ENCODE results near the gene REEP5. TPM values are rescaled to one million over a fixed set of nuclear protein-coding genes. Genes with fewer than 3 reads are reported as not detected.
"Not testable (repeated sequence)": the region's sequence is repeated elsewhere in the genome, so short reads cannot be mapped to it uniquely, and the experiment has no call there.

The REEP5 gene
- total RNA-seq (2014; rRNA removed; shearing (Covaris generic)): 31.6 and 36.0 TPM in 2 replicates

- peak; percentile 64 for DNase-seq (ENCODE audit: low spot score)
Observed at GRCh38 chr5:112921833-112922817, at the start of gene REEP5. Gene REEP5 (minus strand): TSS chr5:112922227. CDS start chr5:112922190, 37 bp downstream.

- no peak for DNase-seq (ENCODE audit: low spot score)
Observed at GRCh38 chr5:112971276-112971675, 49.2 kb upstream of the REEP5 start.

- no peak for DNase-seq (ENCODE audit: low spot score)
Observed at GRCh38 chr5:112968411-112969106, 46.5 kb upstream of the REEP5 start.

GRCh38 chr5:112967520-112968083, 45.6 kb upstream of the REEP5 start:
- DNase-seq (ENCODE audit: low spot score): no peak

GRCh38 chr5:112965733-112966306, 43.8 kb upstream of the REEP5 start:
- DNase-seq (ENCODE audit: low spot score): no peak

- not testable (repeated sequence) for DNase-seq (ENCODE audit: low spot score)
Observed at GRCh38 chr5:112963374-112963733, 41.3 kb upstream of the REEP5 start.

- no peak for DNase-seq (ENCODE audit: low spot score)
Observed at GRCh38 chr5:112960863-112961504, 39.0 kb upstream of the REEP5 start.

- no peak for DNase-seq (ENCODE audit: low spot score)
Observed at GRCh38 chr5:112960315-112960714, 38.3 kb upstream of the REEP5 start.

GRCh38 chr5:112959872-112960271, 37.8 kb upstream of the REEP5 start:
- peak; percentile 86 for DNase-seq (ENCODE audit: low spot score)

GRCh38 chr5:112958093-112959088, 36.4 kb upstream of the REEP5 start:
- DNase-seq (ENCODE audit: low spot score): peak; percentile 95

GRCh38 chr5:112957036-112957808, 35.2 kb upstream of the REEP5 start:
- no peak for DNase-seq (ENCODE audit: low spot score)

GRCh38 chr5:112956606-112957005, 34.6 kb upstream of the REEP5 start:
- DNase-seq (ENCODE audit: low spot score): no peak

GRCh38 chr5:112951124-112951702, 29.2 kb upstream of the REEP5 start:
- no peak for DNase-seq (ENCODE audit: low spot score)

GRCh38 chr5:112948458-112948857, 26.4 kb upstream of the REEP5 start:
- no peak for DNase-seq (ENCODE audit: low spot score)

- DNase-seq (ENCODE audit: low spot score): no peak
Observed at GRCh38 chr5:112940670-112941069, 18.6 kb upstream of the REEP5 start.

- no peak for DNase-seq (ENCODE audit: low spot score)
Observed at GRCh38 chr5:112938286-112938685, 16.3 kb upstream of the REEP5 start.

- DNase-seq (ENCODE audit: low spot score): no peak
Observed at GRCh38 chr5:112935675-112936074, 13.6 kb upstream of the REEP5 start.

- no peak for DNase-seq (ENCODE audit: low spot score)
Observed at GRCh38 chr5:112934366-112934663, 12.3 kb upstream of the REEP5 start.

GRCh38 chr5:112933651-112934365, 11.8 kb upstream of the REEP5 start:
- no peak for DNase-seq (ENCODE audit: low spot score)
